MM.1S (cell line): ENCODE measurements around the gene GALNT10.

ENCODE experiments used
- DNase-seq: peaks from one replicate; pipeline ENCODE4 v3.0.0-alpha.2; 2015
- H2AFZ ChIP-seq: fragments of 300-600 bp; sonication (generic); 2 replicates; pipeline ENCODE4 v1.6.0; 2016; ENCODE audit warnings: antibody characterized with exemption, low read length
- H3F3A ChIP-seq: fragments of 300-600 bp; sonication (generic); 2 replicates; pipeline ENCODE4 v1.6.1; 2016; ENCODE audit warnings: mild to moderate bottlenecking, antibody characterized with exemption, low read length, moderate library complexity, mixed read lengths; ENCODE audit not compliant: insufficient read depth
- H3K27ac ChIP-seq: fragments of 300-600 bp; sonication (generic); 2 replicates; pipeline ENCODE4 v1.5.1; 2016; ENCODE audit warnings: mild to moderate bottlenecking, low read length
- H3K27me3 ChIP-seq: fragments of 300-600 bp; sonication (generic); replicated peaks from 2 replicates; pipeline ENCODE4 v1.6.0; 2016; ENCODE audit warnings: low read length; ENCODE audit not compliant: insufficient read depth
- H3K36me3 ChIP-seq: fragments of 300-600 bp; sonication (generic); replicated peaks from 2 replicates; pipeline ENCODE4 v1.6.1; 2016; ENCODE audit warnings: mild to moderate bottlenecking, low read length, mixed read lengths; ENCODE audit not compliant: insufficient read depth
- H3K4me1 ChIP-seq: fragments of 300-600 bp; sonication (generic); 2 replicates; pipeline ENCODE4 v1.6.1; 2016; ENCODE audit warnings: low read length, mixed read lengths
- H3K4me2 ChIP-seq: fragments of 300-600 bp; sonication (generic); 2 replicates; pipeline ENCODE4 v1.6.0; 2016; ENCODE audit warnings: low read depth, low read length
- H3K4me3 ChIP-seq: fragments of 300-600 bp; sonication (generic); 2 replicates; pipeline ENCODE4 v1.5.1; 2016; ENCODE audit warnings: low read length, mixed read lengths
- H3K79me2 ChIP-seq: fragments of 300-600 bp; sonication (generic); 2 replicates; pipeline ENCODE4 v1.6.1; 2016; ENCODE audit warnings: mixed run types, low read length, mixed read lengths
- H3K9ac ChIP-seq: fragments of 300-600 bp; sonication (generic); 2 replicates; pipeline ENCODE4 v1.6.1; 2016; ENCODE audit warnings: low read length, mixed read lengths
- H3K9me2 ChIP-seq: fragments of 300-600 bp; sonication (generic); replicated peaks from 2 replicates; pipeline ENCODE4 v1.6.1; 2016; ENCODE audit warnings: mild to moderate bottlenecking, low read length, mixed read lengths; ENCODE audit not compliant: insufficient read depth
- H3K9me3 ChIP-seq: fragments of 300-600 bp; sonication (generic); replicated peaks from 2 replicates; pipeline ENCODE4 v1.6.1; 2016; ENCODE audit warnings: mild to moderate bottlenecking, low read length, mixed read lengths; ENCODE audit not compliant: insufficient read depth
- H4K20me1 ChIP-seq: fragments of 300-600 bp; sonication (generic); 2 replicates; pipeline ENCODE4 v1.6.1; 2016; ENCODE audit warnings: mild to moderate bottlenecking, low read length, moderate library complexity, mixed read lengths; ENCODE audit not compliant: insufficient read depth
- CTCF ChIP-seq: fragments of 300-600 bp; sonication (generic); IDR thresholded peaks from 2 replicates; pipeline ENCODE4 v1.5.1; 2016; ENCODE audit warnings: antibody characterized with exemption, low read length, mixed read lengths
- EZH2 ChIP-seq: fragments of 300-600 bp; sonication (generic); optimal IDR thresholded peaks from 2 replicates; pipeline ENCODE3; 2017; ENCODE audit warnings: low read depth, mild to moderate bottlenecking, antibody characterized with exemption, low read length, mixed read lengths
- EZH2phosphoT487 ChIP-seq: fragments of 300-600 bp; sonication (generic); IDR thresholded peaks from 2 replicates; pipeline ENCODE4 v1.6.1; 2018; ENCODE audit warnings: antibody characterized with exemption, low read length

GALNT10 gene

GRCh38 chr5:154329519-154330040 lies 139.0 kb downstream of the GALNT10 start:
- TF ChIP-seq EZH2 (no peak), CTCF (no peak), EZH2phosphoT487 (no peak)
- H3K4me2 ChIP-seq: no peak overlapping the region
- H3K4me3 ChIP-seq: no peak overlapping the region
- H3K4me1 ChIP-seq: 0 out of 2 replicates have a peak, but pooled peaks cover 5% of the 10 kb centered on the region
- H3K79me2 ChIP-seq: no peaks in the 10 kb centered on the region
- H3K9me3 ChIP-seq: no peaks in the 10 kb centered on the region
- no peak overlapping the region for H3K9ac ChIP-seq
- no peaks in the 10 kb centered on the region for H3K36me3 ChIP-seq
- H3K27me3 ChIP-seq: no peaks in the 10 kb centered on the region
- H2AFZ ChIP-seq: no peak overlapping the region
- H3K27ac ChIP-seq: no peak overlapping the region
- H3F3A ChIP-seq: no peaks in the 10 kb centered on the region
- no peak for DNase-seq
- no peaks in the 10 kb centered on the region for H4K20me1 ChIP-seq
- no peaks in the 10 kb centered on the region for H3K9me2 ChIP-seq

- Histone ChIP-seq H3K9me2 (no peaks in the 10 kb centered on the region), H3K79me2 (no peaks in the 10 kb centered on the region), H3K4me2 (no peak overlapping the region), H2AFZ (no peak overlapping the region), H3K4me1 (0 out of 2 replicates have a peak, but pooled peaks cover 5% of the 10 kb centered on the region), H3K27ac (no peak overlapping the region), H3K36me3 (no peaks in the 10 kb centered on the region), H4K20me1 (no peaks in the 10 kb centered on the region), H3K4me3 (no peak overlapping the region), H3K27me3 (no peaks in the 10 kb centered on the region), H3K9ac (no peak overlapping the region), H3F3A (no peaks in the 10 kb centered on the region), H3K9me3 (no peaks in the 10 kb centered on the region)
- TF ChIP-seq EZH2: no peak
- TF ChIP-seq CTCF: no peak
- TF ChIP-seq EZH2phosphoT487: no peak
- no peak for DNase-seq
Observed at GRCh38 chr5:154330097-154330667, 139.6 kb downstream of the GALNT10 start.

DNA sequence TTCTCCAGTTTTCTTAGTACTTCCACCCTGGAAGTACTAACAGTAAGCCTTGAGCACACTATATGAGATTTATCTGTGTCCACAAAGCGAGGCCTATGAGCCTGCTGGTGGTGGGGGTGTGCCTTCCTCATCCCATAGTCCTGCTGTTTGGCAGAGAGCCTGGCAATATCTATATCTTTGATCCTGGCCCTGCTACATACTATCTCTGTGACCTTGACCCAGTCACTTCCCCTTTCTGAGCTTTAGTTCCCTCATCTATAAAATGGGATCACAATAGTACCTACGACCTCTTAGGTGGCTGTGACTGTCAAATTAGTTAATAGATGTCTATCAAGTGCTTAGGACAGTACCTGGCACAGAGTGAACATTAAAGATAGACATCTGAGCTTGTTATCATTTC lies 140.7 kb downstream of the GALNT10 start:
- TF ChIP-seq CTCF (no peak), EZH2phosphoT487 (no peak), EZH2 (no peak)
- Histone ChIP-seq H3K36me3 (no peaks in the 10 kb centered on the region; the same call in 1 of the 2 replicates), H3K4me3 (no peak overlapping the region), H3K79me2 (no peaks in the 10 kb centered on the region), H3K9me3 (no peaks in the 10 kb centered on the region), H3K27me3 (no peaks in the 10 kb centered on the region), H4K20me1 (no peaks in the 10 kb centered on the region), H3K4me2 (no peak overlapping the region), H3K4me1 (0 out of 2 replicates have a peak, but pooled peaks cover 5% of the 10 kb centered on the region), H2AFZ (no peak overlapping the region), H3K9me2 (no peaks in the 10 kb centered on the region), H3F3A (no peaks in the 10 kb centered on the region), H3K9ac (no peak overlapping the region), H3K27ac (no peak overlapping the region)
- DNase-seq: no peak
